Measurements from ENCODE around the gene DRD3.

DRD3 gene

GRCh38 chr3:114176890-114177289 is 2.0 kb downstream of the DRD3 start:
- no peak for DNase-seq

- no peak for DNase-seq
Measured at GRCh38 chr3:114176487-114176886, 2.4 kb downstream of the DRD3 start.

- no peak for DNase-seq
Measured at GRCh38 chr3:114175204-114175987, 3.5 kb downstream of the DRD3 start.

- no peak for DNase-seq
Measured at GRCh38 chr3:114171677-114172076, 7.2 kb downstream of the DRD3 start.

GRCh38 chr3:114168150-114168549 is 10.7 kb downstream of the DRD3 start:
- DNase-seq = no peak

- no peak for DNase-seq
Measured at GRCh38 chr3:114157321-114157720, 21.5 kb downstream of the DRD3 start.

GRCh38 chr3:114155370-114155821 is 23.5 kb downstream of the DRD3 start:
- DNase-seq = peak; percentile 44

GRCh38 chr3:114154321-114154821 is 24.5 kb downstream of the DRD3 start:
- no peak for DNase-seq

- peak; percentile 85 for DNase-seq
Measured at GRCh38 chr3:114152519-114153151, 26.2 kb downstream of the DRD3 start.

GRCh38 chr3:114151091-114151490 is 27.8 kb downstream of the DRD3 start:
- DNase-seq = no peak

GRCh38 chr3:114147251-114147650 is 31.6 kb downstream of the DRD3 start:
- no peak for DNase-seq

- peak; percentile 7 for DNase-seq
Measured at GRCh38 chr3:114144909-114145688, 33.8 kb downstream of the DRD3 start.

GRCh38 chr3:114143817-114144216 is 35.0 kb downstream of the DRD3 start:
- DNase-seq = no peak

- DNase-seq = no peak
Measured at GRCh38 chr3:114139836-114140235, 39.0 kb downstream of the DRD3 start.

- no peak for DNase-seq
Measured at GRCh38 chr3:114133947-114134346, 44.9 kb downstream of the DRD3 start.

- DNase-seq = no peak
Measured at GRCh38 chr3:114132500-114132899, 46.4 kb downstream of the DRD3 start.

- no peak for DNase-seq
Measured at GRCh38 chr3:114128826-114129225, 50.0 kb downstream of the DRD3 start.

- DNase-seq = no peak
Measured at GRCh38 chr3:114128231-114128630, 50.6 kb downstream of the DRD3 start.

- no peak for DNase-seq
Measured at GRCh38 chr3:114127517-114127916, 51.3 kb downstream of the DRD3 start.

- peak; percentile 26 for DNase-seq
Measured at GRCh38 chr3:114126461-114126860, 52.4 kb downstream of the DRD3 start.

- DNase-seq = no peak
Measured at GRCh38 chr3:114122027-114122709, 56.7 kb downstream of the DRD3 start.

GRCh38 chr3:114120211-114120610 is 58.6 kb downstream of the DRD3 start:
- no peak for DNase-seq

- no peak for DNase-seq
Measured at GRCh38 chr3:114119776-114120175, 59.1 kb downstream of the DRD3 start.

All from DMS53 (cell line).